Astrocyte (in vitro differentiated cells and primary cell): Measurements from ENCODE around the gene PLCL2.

Experiments used
- EZH2 ChIP-seq: IDR thresholded peaks from 2 replicates; pipeline ENCODE4 v1.6.1; 2012; ENCODE audit warnings: mild to moderate bottlenecking, low read length, inconsistent platforms; ENCODE audit not compliant: insufficient read depth
- TF ChIP-seq, protein P1 (sequence below): IDR thresholded peaks from 2 replicates; pipeline ENCODE4 v1.5.1; 2011; ENCODE audit warnings: low read depth, mild to moderate bottlenecking, inconsistent platforms, low read length, moderate library complexity; ENCODE audit not compliant: insufficient read depth

DNA sequence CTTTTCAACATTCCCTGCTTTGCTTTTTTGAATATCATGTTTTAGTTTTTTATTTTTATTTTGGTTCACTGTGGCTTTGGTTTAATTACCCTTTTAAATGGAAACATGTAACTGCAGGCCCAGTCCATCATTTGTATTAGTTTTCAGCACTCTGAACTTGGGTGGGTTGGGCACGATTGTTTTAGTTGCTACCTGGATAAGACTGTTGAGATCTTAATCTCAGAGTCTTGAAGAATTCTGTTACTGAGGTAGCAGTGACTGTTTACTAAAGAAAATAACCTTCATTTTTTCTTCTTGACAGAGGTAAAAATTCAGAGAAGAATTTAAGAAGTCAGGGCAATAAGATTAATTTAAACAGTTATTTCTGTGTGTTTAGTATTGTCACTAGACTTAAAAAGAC, 15.2 kb downstream of the PLCL2 start:
- TF ChIP-seq, protein P1, sequence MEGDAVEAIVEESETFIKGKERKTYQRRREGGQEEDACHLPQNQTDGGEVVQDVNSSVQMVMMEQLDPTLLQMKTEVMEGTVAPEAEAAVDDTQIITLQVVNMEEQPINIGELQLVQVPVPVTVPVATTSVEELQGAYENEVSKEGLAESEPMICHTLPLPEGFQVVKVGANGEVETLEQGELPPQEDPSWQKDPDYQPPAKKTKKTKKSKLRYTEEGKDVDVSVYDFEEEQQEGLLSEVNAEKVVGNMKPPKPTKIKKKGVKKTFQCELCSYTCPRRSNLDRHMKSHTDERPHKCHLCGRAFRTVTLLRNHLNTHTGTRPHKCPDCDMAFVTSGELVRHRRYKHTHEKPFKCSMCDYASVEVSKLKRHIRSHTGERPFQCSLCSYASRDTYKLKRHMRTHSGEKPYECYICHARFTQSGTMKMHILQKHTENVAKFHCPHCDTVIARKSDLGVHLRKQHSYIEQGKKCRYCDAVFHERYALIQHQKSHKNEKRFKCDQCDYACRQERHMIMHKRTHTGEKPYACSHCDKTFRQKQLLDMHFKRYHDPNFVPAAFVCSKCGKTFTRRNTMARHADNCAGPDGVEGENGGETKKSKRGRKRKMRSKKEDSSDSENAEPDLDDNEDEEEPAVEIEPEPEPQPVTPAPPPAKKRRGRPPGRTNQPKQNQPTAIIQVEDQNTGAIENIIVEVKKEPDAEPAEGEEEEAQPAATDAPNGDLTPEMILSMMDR: no peak
- no peak for TF ChIP-seq EZH2
